Heart right ventricle (tissue), 16 donors: ENCODE measurements around the gene SRI. TPM values are rescaled to one million over a fixed set of nuclear protein-coding genes. Genes with fewer than 3 reads are reported as not detected.

ENCODE experiments used
- ATAC-seq, 8 donors: fragments of 200-7000 bp; cut with Tn5 transposase; one replicate each; pipeline ENCODE4 v1.9.1; 2020; ENCODE audit warnings: mild to moderate bottlenecking in 8 of 8, moderate library complexity in 8 of 8, moderate number of reproducible peaks in 1 of 8
- DNase-seq, 2 donors: peaks; one replicate each; pipeline ENCODE4 v3.0.0-alpha.2; 2020
- H3K27ac ChIP-seq, 10 donors: fragments of 200-600 bp; sonication (generic) in 2 of 10; one replicate each; pipeline versions ENCODE4 v1.5.0 to v1.8.0; 2020 to 2022; ENCODE audit warnings: mild to moderate bottlenecking in 3 of 10
- H3K27me3 ChIP-seq, 7 donors: fragments of 200-600 bp; one replicate each; pipeline ENCODE4 v1.8.0; 2021 to 2022; ENCODE audit warnings: mild to moderate bottlenecking in 2 of 7
- H3K36me3 ChIP-seq, 9 donors: fragments of 200-600 bp; sonication (generic) in 1 of 9; one replicate each; pipeline versions ENCODE4 v1.5.0 to v1.8.0; 2020 to 2022; ENCODE audit warnings: mild to moderate bottlenecking in 2 of 9
- H3K4me1 ChIP-seq, 9 donors: fragments of 200-600 bp; sonication (generic) in 1 of 9; one replicate each; pipeline versions ENCODE4 v1.5.0 to v1.8.0; 2020 to 2022; ENCODE audit warnings: mild to moderate bottlenecking in 4 of 9
- H3K4me3 ChIP-seq, 10 donors: fragments of 200-600 bp; sonication (generic) in 2 of 10; one replicate each; pipeline versions ENCODE4 v1.5.0 to v1.8.0; 2020 to 2022; ENCODE audit warnings: mild to moderate bottlenecking in 7 of 10, moderate library complexity in 2 of 10
- H3K9me3 ChIP-seq, 11 donors: fragments of 200-600 bp in 10 of 11; sonication (generic) in 2 of 11; one replicate each; pipeline versions ENCODE4 v1.5.0 to v1.8.0; 2013 to 2022; ENCODE audit warnings: mild to moderate bottlenecking in 2 of 11, control low read depth in 1 of 11, moderate library complexity in 1 of 11
- WGBS, 2 donors: extraction: QIAGEN DNeasy Blood & Tissue Kit; methylation state at CpG; one replicate each; pipeline ENCODE4 v1.1.7; 2013; ENCODE audit warnings: inconsistent platforms in 1 of 2; 5-methylcytosine and 5-hydroxymethylcytosine counted together
- intact Hi-C, 10 donors: fragments of 100-400 bp; cut with DNase I; formaldehyde crosslinking; loops; one replicate each; pipeline versions ENCODE4 v1.11.1 to v1.14.2; 2022
- polyA plus RNA-seq, 2 donors: library from polyadenylated mRNA; stranded (reverse); fragments of 200-250 nt; gene quantifications; one replicate each; pipeline ENCODE4 v1.2.3, GENCODE V29; 2013
- total RNA-seq, 10 donors: library from RNA; stranded (reverse); fragmentation: NEBNext Ultra II Directional in 3 of 10; extraction: Animal tissue kit (Norgen Biotek cat#: 25700) in 3 of 10; gene quantifications; one replicate each; pipeline versions ENCODE4 v1.2.1 to v1.2.4, GENCODE V29; 2021 to 2023
- TF ChIP-seq, protein P1 (sequence below), 9 donors: fragments of 200-600 bp; sonication (generic) in 2 of 9; IDR thresholded peaks; one replicate each; pipeline versions ENCODE4 v1.5.0 to v1.8.0; 2021 to 2022; ENCODE audit warnings: antibody characterized with exemption in 9 of 9, mild to moderate bottlenecking in 5 of 9, moderate library complexity in 1 of 9
- donor health status: Arrhythmogenic right ventricular cardiomyopathy.
- donor health status: ischemic (EF 13 %, LVEDD 7.1; RV severe dilation, severe dysfunction).
- donor health status: healthy with polysubstance abuse.
- donor health status: DM: no; HTN: yes; CAD: no.
- donor health status: DM: no; HTN: no; CAD: no.
- donor health status: ischemic (EF 25% LVEDD 6.9; RV normal size, moderate dysfunction).
- donor health status: ischemic (EF 25% LVEDD 5.7; RV mildly dilated, moderate dysfunction).
- donor health status: healthy.
- donor health status: DM: yes; HTN: yes; CAD: no.
- donor health status: Ischemic cardiomyopathy.
- donor health status: ischemic (EF 35%, LVEDD 5.7; RV mildly dilated, moderate dysfunction).
- donor health status: nonischemic (EF 11% LVEDD 7.7; RV severe dilation, severe dysfunction).
- donor health status: DM: yes; HTN: yes; CAD: no.
- donor health status: PGD.
- donor health status: ischemic (EF 29% LVEDD 5.4; RV normal size, mild dysfunction).
- donor health status: nonischemic (EF 23%, LVEDD 6.1; RV moderate dilation, normal function).

The SRI gene
- total and polyA plus RNA-seq, 12 donors = 28.7 to 82.4 (median 69.9) TPM

DNA sequence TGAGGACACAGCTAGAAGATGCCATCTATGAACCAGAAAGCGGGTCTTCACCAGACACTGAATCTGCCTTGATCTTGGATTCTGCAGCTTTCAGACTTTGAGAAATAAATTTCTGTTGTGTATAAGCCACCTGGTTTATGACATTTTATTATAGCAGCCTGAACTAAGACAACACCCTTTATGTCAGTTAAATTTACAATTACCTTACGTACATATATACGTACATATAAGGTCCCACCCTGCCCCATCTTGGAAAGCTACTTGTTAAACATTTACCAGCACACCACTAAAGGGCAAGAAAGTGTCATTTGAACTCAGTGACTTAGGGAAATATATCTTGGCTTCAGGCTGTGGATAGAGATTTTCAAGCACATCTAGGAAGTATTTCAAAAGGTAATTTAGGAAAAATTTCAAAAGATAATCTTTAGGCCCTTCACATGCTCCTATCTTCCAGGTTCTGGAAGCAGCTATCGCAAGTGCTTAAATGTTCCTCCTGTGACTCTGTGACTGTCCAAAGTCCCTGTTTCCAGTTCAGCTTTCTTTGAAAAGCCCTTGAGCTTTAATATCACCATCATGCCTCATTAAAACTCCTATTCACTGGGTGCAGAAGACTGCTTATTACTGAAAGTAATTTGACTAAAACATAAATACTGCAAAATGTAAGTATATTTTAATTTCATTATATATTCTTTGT is 9.6 kb upstream of the SRI start:
- TF ChIP-seq, protein P1, sequence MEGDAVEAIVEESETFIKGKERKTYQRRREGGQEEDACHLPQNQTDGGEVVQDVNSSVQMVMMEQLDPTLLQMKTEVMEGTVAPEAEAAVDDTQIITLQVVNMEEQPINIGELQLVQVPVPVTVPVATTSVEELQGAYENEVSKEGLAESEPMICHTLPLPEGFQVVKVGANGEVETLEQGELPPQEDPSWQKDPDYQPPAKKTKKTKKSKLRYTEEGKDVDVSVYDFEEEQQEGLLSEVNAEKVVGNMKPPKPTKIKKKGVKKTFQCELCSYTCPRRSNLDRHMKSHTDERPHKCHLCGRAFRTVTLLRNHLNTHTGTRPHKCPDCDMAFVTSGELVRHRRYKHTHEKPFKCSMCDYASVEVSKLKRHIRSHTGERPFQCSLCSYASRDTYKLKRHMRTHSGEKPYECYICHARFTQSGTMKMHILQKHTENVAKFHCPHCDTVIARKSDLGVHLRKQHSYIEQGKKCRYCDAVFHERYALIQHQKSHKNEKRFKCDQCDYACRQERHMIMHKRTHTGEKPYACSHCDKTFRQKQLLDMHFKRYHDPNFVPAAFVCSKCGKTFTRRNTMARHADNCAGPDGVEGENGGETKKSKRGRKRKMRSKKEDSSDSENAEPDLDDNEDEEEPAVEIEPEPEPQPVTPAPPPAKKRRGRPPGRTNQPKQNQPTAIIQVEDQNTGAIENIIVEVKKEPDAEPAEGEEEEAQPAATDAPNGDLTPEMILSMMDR (IDR thresholded peaks at IDR 0.05) = no peak
- Histone ChIP-seq H3K27me3 (no peaks in the 10 kb centered on the region), H3K27ac (no peak overlapping the region), H3K36me3 (no peaks in the 10 kb centered on the region), H3K4me3 (no peak overlapping the region), H3K4me1 (peaks cover 0 to 9% (median 0%) of the 10 kb centered on the region in 9 donors), H3K9me3 (peaks cover 0 to 16% (median 0%) of the 10 kb centered on the region in 11 donors)
- DNase-seq (no peak), ATAC-seq (no peak)
- WGBS, 2 donors = 95 to 97% methylated on average over 4 of the region's 4 CpGs
- intact Hi-C loops = no loop called here

DNA sequence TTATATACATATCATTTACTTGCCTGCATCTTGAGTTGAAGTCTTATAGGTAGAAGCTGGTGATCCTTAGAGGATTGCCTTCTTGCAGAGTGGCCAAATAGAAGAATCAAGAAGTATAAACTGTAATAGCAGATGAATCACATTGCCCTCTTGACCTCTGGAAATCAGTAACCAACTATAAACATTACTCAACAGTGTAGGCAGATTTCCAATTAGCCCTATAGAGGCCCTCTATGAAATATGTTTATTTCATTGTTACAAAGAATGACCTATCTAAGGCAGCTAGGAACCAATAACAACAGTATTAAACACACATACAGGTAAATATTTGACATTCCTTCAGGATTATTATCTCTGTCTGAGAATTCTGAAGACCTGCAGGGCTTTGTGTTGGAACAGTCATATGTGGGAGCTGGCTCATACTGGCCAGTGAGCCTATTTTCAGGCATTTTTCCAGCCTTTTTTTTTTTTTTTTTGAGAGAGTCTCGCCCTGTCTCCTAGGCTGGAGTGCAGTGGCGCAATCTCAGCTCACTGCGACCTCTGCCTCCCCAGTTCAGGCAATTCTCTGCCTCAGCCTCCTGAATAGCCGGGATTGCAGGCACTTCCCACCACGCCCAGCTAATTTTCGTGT is 7.2 kb upstream of the SRI start:
- intact Hi-C loops = no loop called here
- Histone ChIP-seq H3K4me3 (no peak overlapping the region), H3K27me3 (no peaks in the 10 kb centered on the region), H3K27ac (no peak overlapping the region), H3K9me3 (peaks cover 0 to 16% (median 0%) of the 10 kb centered on the region in 11 donors), H3K4me1 (peaks cover 0 to 9% (median 0%) of the 10 kb centered on the region in 9 donors), H3K36me3 (no peaks in the 10 kb centered on the region)
- TF ChIP-seq, protein P1 (IDR thresholded peaks at IDR 0.05) = no peak
- WGBS, 2 donors = 89 to 92% methylated on average over 6 of the region's 6 CpGs
- DNase-seq (no peak), ATAC-seq (no peak)

DNA sequence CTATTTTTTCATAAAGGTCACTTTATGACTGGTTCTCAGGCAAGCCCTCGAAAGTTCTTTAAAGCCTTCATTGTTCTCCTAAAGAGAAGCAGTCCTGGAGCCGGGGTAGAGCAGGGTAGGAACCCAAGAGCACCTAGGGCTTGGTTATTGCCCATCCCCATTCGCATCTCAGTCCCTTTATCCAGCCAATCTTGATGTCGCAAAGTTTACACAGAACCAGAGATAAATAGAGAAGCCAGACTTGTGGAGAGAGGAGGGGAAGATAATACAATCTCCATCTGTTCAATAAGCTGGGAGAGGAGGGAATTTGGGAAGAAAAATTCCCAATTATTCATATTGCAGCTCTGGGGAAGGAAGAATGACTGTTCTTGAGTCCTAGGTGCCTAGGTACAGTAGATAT is 6.4 kb upstream of the SRI start:
- Histone ChIP-seq H3K4me3 (no peak overlapping the region), H3K27ac (no peak overlapping the region), H3K9me3 (peaks cover 0 to 16% (median 0%) of the 10 kb centered on the region in 11 donors), H3K27me3 (no peaks in the 10 kb centered on the region), H3K4me1 (peaks cover 0 to 10% (median under 1%) of the 10 kb centered on the region in 9 donors), H3K36me3 (no peaks in the 10 kb centered on the region)
- ATAC-seq = no peak
- DNase-seq = no peak
- 88% methylated on average over 4 of the region's 4 CpGs for WGBS, 2 donors
- intact Hi-C loops = no loop called here
- TF ChIP-seq, protein P1 (IDR thresholded peaks at IDR 0.05) = no peak

DNA sequence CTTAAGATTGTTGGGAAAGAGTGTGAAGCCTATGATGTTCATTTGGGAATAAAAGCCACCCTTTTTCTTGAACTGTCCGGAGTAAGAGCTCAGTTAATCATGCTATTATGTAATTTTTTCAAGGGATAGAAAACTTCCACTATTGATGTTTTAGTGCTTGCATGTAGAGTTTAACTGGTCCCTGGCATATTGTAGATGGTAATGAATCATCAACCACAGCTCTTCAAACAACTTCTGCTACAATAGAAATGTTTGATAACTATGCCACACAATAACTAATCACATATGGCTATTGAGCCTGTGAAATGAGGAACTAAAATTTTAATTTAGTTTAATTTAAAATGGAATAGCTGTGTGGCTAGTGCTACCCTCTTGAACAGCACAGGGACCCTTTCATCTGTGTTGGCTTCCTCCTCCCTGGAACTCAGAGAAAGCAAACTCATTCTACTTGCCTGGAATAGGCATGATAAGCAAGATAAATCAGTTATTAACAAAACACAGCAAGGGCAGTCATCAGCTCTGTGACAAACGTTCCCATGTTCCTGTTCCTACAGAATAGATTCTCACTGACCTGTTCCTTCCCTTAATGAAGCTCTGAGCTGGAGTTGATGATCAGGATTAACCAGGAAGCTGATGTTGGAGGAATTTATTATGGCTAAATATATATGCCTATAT is 4.9 kb upstream of the SRI start:
- 51 to 57% methylated on average over 2 of the region's 2 CpGs for WGBS, 2 donors
- TF ChIP-seq, protein P1 (IDR thresholded peaks at IDR 0.05) = no peak
- Histone ChIP-seq H3K4me3 (no peak overlapping the region), H3K27me3 (no peaks in the 10 kb centered on the region), H3K36me3 (no peaks in the 10 kb centered on the region), H3K27ac (no peak overlapping the region), H3K9me3 (peaks cover 0 to 16% (median 0%) of the 10 kb centered on the region in 11 donors), H3K4me1 (peaks cover 0 to 17% (median 6%) of the 10 kb centered on the region in 9 donors)
- intact Hi-C loops = no loop called here
- DNase-seq (no peak), ATAC-seq (no peak)
